GM23338 (cell line): Measurements from ENCODE around the gene RAB11FIP4. TPM values are rescaled to one million over a fixed set of nuclear protein-coding genes. Genes with fewer than 3 reads are reported as not detected.

ENCODE experiments used
- ATAC-seq: fragments of 200-7000 bp; cut with Tn5 transposase; 3 replicates; pipeline ENCODE4 v1.9.1; 2020
- DNase-seq: peaks from one replicate; pipeline ENCODE4 v3.0.0-alpha.2; 2015; ENCODE audit warnings: low spot score
- H2AFZ ChIP-seq: fragments of 200-600 bp; sonication (generic); 2 replicates; pipeline ENCODE4 v1.8.0; 2016; ENCODE audit warnings: antibody characterized with exemption, mild to moderate bottlenecking, moderate library complexity
- H3F3A ChIP-seq: fragments of 200-600 bp; sonication (generic); replicated peaks from 2 replicates; pipeline ENCODE4 v1.8.0; 2017; ENCODE audit warnings: antibody characterized with exemption, mixed run types, low read depth
- H3K27ac ChIP-seq: fragments of 200-600 bp; sonication (generic); 2 replicates; pipeline ENCODE4 v1.6.1; 2016; ENCODE audit warnings: low read depth
- H3K27me3 ChIP-seq: fragments of 200-600 bp; sonication (generic); 2 replicates; pipeline ENCODE4 v1.8.0; 2016; ENCODE audit warnings: mild to moderate bottlenecking, mixed run types, moderate library complexity; ENCODE audit not compliant: insufficient read depth
- H3K36me3 ChIP-seq: fragments of 200-600 bp; sonication (generic); 2 replicates; pipeline ENCODE4 v1.8.0; 2016; ENCODE audit warnings: mild to moderate bottlenecking; ENCODE audit not compliant: insufficient read depth
- H3K4me1 ChIP-seq: fragments of 200-600 bp; sonication (generic); 2 replicates; pipeline ENCODE4 v1.8.0; 2016; ENCODE audit warnings: mild to moderate bottlenecking, moderate library complexity; ENCODE audit not compliant: insufficient read depth
- H3K4me2 ChIP-seq: fragments of 200-600 bp; sonication (generic); 2 replicates; pipeline ENCODE4 v1.7.1; 2017; ENCODE audit warnings: mixed run types
- H3K4me3 ChIP-seq: fragments of 200-600 bp; sonication (generic); 2 replicates; pipeline ENCODE4 v1.6.1; 2016; ENCODE audit warnings: mixed run types
- H3K79me2 ChIP-seq: fragments of 200-600 bp; sonication (generic); replicated peaks from 2 replicates; pipeline ENCODE4 v1.8.0; 2017; ENCODE audit warnings: mild to moderate bottlenecking; ENCODE audit not compliant: insufficient read depth
- H3K9me2 ChIP-seq: fragments of 200-600 bp; sonication (generic); 2 replicates; pipeline ENCODE4 v1.8.0; 2017; ENCODE audit not compliant: insufficient read depth
- H4K20me1 ChIP-seq: fragments of 200-600 bp; sonication (generic); replicated peaks from 2 replicates; pipeline ENCODE4 v1.8.0; 2017; ENCODE audit warnings: mild to moderate bottlenecking; ENCODE audit not compliant: insufficient read depth
- H3K27ac Mint-ChIP-seq: 2 replicates; pipeline ENCODE4 v1.8.0; 2020; ENCODE audit warnings: inconsistent platforms, mild to moderate bottlenecking, moderate library complexity, mixed read lengths
- H3K27me3 Mint-ChIP-seq: 3 replicates; pipeline ENCODE4 v1.8.0; 2022; ENCODE audit warnings: low read depth, mild to moderate bottlenecking, moderate library complexity, mixed read lengths, inconsistent platforms; ENCODE audit not compliant: insufficient read depth, poor library complexity
- H3K36me3 Mint-ChIP-seq: 3 replicates; pipeline ENCODE4 v1.8.0; 2021; ENCODE audit warnings: low read depth, mild to moderate bottlenecking, inconsistent platforms, moderate library complexity, mixed read lengths
- H3K4me1 Mint-ChIP-seq: 3 replicates; pipeline ENCODE4 v1.8.0; 2020; ENCODE audit warnings: mild to moderate bottlenecking, inconsistent platforms, mixed read lengths
- H3K4me3 Mint-ChIP-seq: 3 replicates; pipeline ENCODE4 v1.8.0; 2021; ENCODE audit warnings: moderate library complexity, mild to moderate bottlenecking, inconsistent platforms, mixed read lengths
- H3K9me3 Mint-ChIP-seq: 3 replicates; pipeline ENCODE4 v1.8.0; 2020; ENCODE audit warnings: moderate library complexity, mild to moderate bottlenecking, inconsistent platforms, mixed read lengths
- CREB1 ChIP-seq: fragments of 250-450 bp; sonication (Bioruptor Pico); IDR thresholded peaks from 2 replicates; pipeline ENCODE4 v1.5.0; 2020; ENCODE audit warnings: low read depth, mild to moderate bottlenecking, moderate library complexity
- EZH2phosphoT487 ChIP-seq: fragments of 200-600 bp; sonication (generic); IDR thresholded peaks from one replicate; pipeline ENCODE4 v1.8.1; 2018; ENCODE audit warnings: antibody characterized with exemption; ENCODE audit not compliant: unreplicated experiment
- JUNB ChIP-seq: IDR thresholded peaks from one replicate; pipeline ENCODE4 v1.6.1; 2016; ENCODE audit warnings: antibody characterized with exemption; ENCODE audit not compliant: unreplicated experiment
- POLR2AphosphoS5 ChIP-seq: IDR thresholded peaks from 2 replicates; pipeline ENCODE4 v1.6.1; 2016; ENCODE audit warnings: antibody characterized with exemption, low read depth
- STAT1 ChIP-seq: IDR thresholded peaks from one replicate; pipeline ENCODE4 v1.6.1; 2016; ENCODE audit warnings: antibody characterized with exemption; ENCODE audit not compliant: unreplicated experiment
- ZNF114 ChIP-seq: fragments of 250-450 bp; sonication (Bioruptor Pico); IDR thresholded peaks from 2 replicates; pipeline ENCODE4 v1.5.0; 2020; ENCODE audit warnings: mild to moderate bottlenecking, moderate library complexity
- ZNF331 ChIP-seq: fragments of 250-450 bp; sonication (Bioruptor Pico); IDR thresholded peaks from 2 replicates; pipeline ENCODE4 v1.5.0; 2020; ENCODE audit warnings: low read depth, mild to moderate bottlenecking, moderate library complexity
- polyA plus RNA-seq: library from polyadenylated mRNA; unstranded; fragments of >200 nt; fragmentation: Nextera tagmentation; extraction: Ambion mirVana; gene quantifications from 2 replicates; pipeline ENCODE4 v1.2.1, GENCODE V29; 2016
- total RNA-seq: library from RNA; depleted of rRNA; stranded (reverse); fragments of >200 nt; shearing (Covaris generic); gene quantifications from 2 replicates; pipeline ENCODE4 v1.2.3, GENCODE V29; 2014
- TF ChIP-seq, protein P1 (sequence below): fragments of 250-450 bp; sonication (Bioruptor Pico); IDR thresholded peaks from 2 replicates; pipeline ENCODE4 v1.5.0; 2020; ENCODE audit warnings: mild to moderate bottlenecking, moderate library complexity
- TF ChIP-seq, protein P2 (sequence below), 2 experiments: fragments of 200-600 bp in 1 of 2; sonication (generic) in 1 of 2; conservative IDR thresholded peaks; 2 replicates each; pipeline versions ENCODE4 v1.5.1 to v1.6.1; 2016 to 2017; ENCODE audit warnings: antibody characterized with exemption in 2 of 2, low read depth in 2 of 2, mild to moderate bottlenecking in 2 of 2, moderate library complexity in 1 of 2
- TF ChIP-seq, protein P3 (sequence below): IDR thresholded peaks from 2 replicates; pipeline ENCODE4 v1.6.1; 2016; ENCODE audit warnings: antibody characterized with exemption

The RAB11FIP4 gene
- total and polyA plus RNA-seq, 2 experiments from 2014 or later, result 26.0 to 65.6 TPM

DNA sequence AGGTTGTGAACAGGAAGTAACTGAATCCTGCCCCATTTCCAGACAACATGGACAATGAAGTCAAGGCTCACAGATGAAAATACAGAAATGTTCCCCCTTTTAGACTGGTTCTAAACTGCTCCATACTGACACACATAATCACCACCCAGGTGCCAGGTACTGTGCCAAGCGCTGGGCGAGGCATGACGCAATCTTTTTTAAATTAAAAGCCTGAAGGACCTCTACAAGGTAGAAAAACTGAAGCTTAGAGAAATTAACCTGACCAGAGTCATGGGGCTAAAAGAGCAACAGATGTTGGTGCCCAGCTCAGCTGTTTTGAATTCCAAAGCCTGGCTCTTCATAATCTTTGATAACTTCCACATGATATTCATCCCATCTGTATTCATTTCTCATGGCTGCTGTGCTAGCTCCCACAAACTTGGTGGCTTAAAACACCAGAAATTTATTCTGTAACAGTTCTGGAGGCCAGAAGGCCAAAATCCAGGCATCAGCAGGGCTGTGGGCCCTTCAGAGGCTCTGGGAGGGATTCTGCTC, 4.9 kb upstream of the RAB11FIP4 start:
- Histone ChIP-seq H4K20me1 (no peaks in the 10 kb centered on the region), H3K4me1 (peaks cover 7% of the 10 kb centered on the region; the same call in 1 of the 2 replicates), H3F3A (peaks cover 9% of the 10 kb centered on the region; the same call in 1 of the 2 replicates), H3K9me2 (no peaks in the 10 kb centered on the region), H3K27ac (no peak overlapping the region), H3K27me3 (peaks cover 19% of the 10 kb centered on the region), H2AFZ (no peak overlapping the region), H3K4me3 (no peak overlapping the region), H3K79me2 (no peaks in the 10 kb centered on the region), H3K4me2 (no peak overlapping the region), H3K36me3 (no peaks in the 10 kb centered on the region)
- DNase-seq (no peak), ATAC-seq (no peak)
- Mint-ChIP-seq H3K4me3 (no peak overlapping the region), H3K27ac (no peak overlapping the region), H3K36me3 (no peaks in the 10 kb centered on the region; the same call in 2 of the 3 replicates), H3K4me1 (peaks cover 13% of the 10 kb centered on the region), H3K27me3 (peaks cover 19% of the 10 kb centered on the region), H3K9me3 (no peaks in the 10 kb centered on the region)
- TF ChIP-seq, protein P1, sequence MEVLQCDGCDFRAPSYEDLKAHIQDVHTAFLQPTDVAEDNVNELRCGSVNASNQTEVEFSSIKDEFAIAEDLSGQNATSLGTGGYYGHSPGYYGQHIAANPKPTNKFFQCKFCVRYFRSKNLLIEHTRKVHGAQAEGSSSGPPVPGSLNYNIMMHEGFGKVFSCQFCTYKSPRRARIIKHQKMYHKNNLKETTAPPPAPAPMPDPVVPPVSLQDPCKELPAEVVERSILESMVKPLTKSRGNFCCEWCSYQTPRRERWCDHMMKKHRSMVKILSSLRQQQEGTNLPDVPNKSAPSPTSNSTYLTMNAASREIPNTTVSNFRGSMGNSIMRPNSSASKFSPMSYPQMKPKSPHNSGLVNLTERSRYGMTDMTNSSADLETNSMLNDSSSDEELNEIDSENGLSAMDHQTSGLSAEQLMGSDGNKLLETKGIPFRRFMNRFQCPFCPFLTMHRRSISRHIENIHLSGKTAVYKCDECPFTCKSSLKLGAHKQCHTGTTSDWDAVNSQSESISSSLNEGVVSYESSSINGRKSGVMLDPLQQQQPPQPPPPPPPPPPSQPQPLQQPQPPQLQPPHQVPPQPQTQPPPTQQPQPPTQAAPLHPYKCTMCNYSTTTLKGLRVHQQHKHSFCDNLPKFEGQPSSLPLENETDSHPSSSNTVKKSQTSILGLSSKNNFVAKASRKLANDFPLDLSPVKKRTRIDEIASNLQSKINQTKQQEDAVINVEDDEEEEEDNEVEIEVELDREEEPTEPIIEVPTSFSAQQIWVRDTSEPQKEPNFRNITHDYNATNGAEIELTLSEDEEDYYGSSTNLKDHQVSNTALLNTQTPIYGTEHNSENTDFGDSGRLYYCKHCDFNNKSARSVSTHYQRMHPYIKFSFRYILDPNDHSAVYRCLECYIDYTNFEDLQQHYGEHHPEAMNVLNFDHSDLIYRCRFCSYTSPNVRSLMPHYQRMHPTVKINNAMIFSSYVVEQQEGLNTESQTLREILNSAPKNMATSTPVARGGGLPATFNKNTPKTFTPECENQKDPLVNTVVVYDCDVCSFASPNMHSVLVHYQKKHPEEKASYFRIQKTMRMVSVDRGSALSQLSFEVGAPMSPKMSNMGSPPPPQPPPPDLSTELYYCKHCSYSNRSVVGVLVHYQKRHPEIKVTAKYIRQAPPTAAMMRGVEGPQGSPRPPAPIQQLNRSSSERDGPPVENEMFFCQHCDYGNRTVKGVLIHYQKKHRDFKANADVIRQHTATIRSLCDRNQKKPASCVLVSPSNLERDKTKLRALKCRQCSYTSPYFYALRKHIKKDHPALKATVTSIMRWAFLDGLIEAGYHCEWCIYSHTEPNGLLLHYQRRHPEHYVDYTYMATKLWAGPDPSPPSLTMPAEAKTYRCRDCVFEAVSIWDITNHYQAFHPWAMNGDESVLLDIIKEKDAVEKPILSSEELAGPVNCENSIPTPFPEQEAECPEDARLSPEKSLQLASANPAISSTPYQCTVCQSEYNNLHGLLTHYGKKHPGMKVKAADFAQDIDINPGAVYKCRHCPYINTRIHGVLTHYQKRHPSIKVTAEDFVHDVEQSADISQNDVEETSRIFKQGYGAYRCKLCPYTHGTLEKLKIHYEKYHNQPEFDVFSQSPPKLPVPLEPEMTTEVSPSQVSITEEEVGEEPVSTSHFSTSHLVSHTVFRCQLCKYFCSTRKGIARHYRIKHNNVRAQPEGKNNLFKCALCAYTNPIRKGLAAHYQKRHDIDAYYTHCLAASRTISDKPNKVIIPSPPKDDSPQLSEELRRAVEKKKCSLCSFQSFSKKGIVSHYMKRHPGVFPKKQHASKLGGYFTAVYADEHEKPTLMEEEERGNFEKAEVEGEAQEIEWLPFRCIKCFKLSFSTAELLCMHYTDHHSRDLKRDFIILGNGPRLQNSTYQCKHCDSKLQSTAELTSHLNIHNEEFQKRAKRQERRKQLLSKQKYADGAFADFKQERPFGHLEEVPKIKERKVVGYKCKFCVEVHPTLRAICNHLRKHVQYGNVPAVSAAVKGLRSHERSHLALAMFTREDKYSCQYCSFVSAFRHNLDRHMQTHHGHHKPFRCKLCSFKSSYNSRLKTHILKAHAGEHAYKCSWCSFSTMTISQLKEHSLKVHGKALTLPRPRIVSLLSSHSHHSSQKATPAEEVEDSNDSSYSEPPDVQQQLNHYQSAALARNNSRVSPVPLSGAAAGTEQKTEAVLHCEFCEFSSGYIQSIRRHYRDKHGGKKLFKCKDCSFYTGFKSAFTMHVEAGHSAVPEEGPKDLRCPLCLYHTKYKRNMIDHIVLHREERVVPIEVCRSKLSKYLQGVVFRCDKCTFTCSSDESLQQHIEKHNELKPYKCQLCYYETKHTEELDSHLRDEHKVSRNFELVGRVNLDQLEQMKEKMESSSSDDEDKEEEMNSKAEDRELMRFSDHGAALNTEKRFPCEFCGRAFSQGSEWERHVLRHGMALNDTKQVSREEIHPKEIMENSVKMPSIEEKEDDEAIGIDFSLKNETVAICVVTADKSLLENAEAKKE, result no peak
- TF ChIP-seq CREB1 (no peak), ZNF331 (CRISPR knock-in tag) (no peak), ZNF114 (no peak), STAT1 (no peak), JUNB (no peak), POLR2AphosphoS5 (no peak), EZH2phosphoT487 (no peak)
- TF ChIP-seq, protein P2, sequence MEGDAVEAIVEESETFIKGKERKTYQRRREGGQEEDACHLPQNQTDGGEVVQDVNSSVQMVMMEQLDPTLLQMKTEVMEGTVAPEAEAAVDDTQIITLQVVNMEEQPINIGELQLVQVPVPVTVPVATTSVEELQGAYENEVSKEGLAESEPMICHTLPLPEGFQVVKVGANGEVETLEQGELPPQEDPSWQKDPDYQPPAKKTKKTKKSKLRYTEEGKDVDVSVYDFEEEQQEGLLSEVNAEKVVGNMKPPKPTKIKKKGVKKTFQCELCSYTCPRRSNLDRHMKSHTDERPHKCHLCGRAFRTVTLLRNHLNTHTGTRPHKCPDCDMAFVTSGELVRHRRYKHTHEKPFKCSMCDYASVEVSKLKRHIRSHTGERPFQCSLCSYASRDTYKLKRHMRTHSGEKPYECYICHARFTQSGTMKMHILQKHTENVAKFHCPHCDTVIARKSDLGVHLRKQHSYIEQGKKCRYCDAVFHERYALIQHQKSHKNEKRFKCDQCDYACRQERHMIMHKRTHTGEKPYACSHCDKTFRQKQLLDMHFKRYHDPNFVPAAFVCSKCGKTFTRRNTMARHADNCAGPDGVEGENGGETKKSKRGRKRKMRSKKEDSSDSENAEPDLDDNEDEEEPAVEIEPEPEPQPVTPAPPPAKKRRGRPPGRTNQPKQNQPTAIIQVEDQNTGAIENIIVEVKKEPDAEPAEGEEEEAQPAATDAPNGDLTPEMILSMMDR (conservative IDR thresholded peaks at IDR 0.05; ENCODE audit: low read depth in 2 of 2), result no peak
- TF ChIP-seq, protein P3, sequence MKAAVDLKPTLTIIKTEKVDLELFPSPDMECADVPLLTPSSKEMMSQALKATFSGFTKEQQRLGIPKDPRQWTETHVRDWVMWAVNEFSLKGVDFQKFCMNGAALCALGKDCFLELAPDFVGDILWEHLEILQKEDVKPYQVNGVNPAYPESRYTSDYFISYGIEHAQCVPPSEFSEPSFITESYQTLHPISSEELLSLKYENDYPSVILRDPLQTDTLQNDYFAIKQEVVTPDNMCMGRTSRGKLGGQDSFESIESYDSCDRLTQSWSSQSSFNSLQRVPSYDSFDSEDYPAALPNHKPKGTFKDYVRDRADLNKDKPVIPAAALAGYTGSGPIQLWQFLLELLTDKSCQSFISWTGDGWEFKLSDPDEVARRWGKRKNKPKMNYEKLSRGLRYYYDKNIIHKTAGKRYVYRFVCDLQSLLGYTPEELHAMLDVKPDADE, result no peak
